Uterus (tissue), 2 donors: ENCODE data around the gene REV3L.

Experiments used
- CTCF ChIP-seq, 4 experiments: fragments of 200-600 bp in 2 of 4; fragments of 450-650 bp in 2 of 4; sonication (generic) in 2 of 4; IDR thresholded peaks; one replicate each; pipeline ENCODE4 v1.5.1; 2016 to 2019; ENCODE audit warnings: antibody characterized with exemption in 4 of 4, mild to moderate bottlenecking in 2 of 4, moderate library complexity in 1 of 4
- POLR2A ChIP-seq, 2 donors: fragments of 450-650 bp; IDR thresholded peaks; one replicate each; pipeline ENCODE4 v1.6.1; 2016; ENCODE audit warnings: antibody characterized with exemption in 2 of 2, mild to moderate bottlenecking in 1 of 2, moderate library complexity in 1 of 2

- TF ChIP-seq CTCF (IDR thresholded peaks at IDR 0.05) (no peak), POLR2A (IDR thresholded peaks at IDR 0.05) (no peak)
Observed at GRCh38 chr6:111307275-111307858, 175.7 kb downstream of the REV3L start.
